ENCODE results near the gene IPCEF1.

- TF ChIP-seq, protein P1, sequence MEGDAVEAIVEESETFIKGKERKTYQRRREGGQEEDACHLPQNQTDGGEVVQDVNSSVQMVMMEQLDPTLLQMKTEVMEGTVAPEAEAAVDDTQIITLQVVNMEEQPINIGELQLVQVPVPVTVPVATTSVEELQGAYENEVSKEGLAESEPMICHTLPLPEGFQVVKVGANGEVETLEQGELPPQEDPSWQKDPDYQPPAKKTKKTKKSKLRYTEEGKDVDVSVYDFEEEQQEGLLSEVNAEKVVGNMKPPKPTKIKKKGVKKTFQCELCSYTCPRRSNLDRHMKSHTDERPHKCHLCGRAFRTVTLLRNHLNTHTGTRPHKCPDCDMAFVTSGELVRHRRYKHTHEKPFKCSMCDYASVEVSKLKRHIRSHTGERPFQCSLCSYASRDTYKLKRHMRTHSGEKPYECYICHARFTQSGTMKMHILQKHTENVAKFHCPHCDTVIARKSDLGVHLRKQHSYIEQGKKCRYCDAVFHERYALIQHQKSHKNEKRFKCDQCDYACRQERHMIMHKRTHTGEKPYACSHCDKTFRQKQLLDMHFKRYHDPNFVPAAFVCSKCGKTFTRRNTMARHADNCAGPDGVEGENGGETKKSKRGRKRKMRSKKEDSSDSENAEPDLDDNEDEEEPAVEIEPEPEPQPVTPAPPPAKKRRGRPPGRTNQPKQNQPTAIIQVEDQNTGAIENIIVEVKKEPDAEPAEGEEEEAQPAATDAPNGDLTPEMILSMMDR (IDR thresholded peaks at IDR 0.05) = no peak
- TF ChIP-seq POLR2A (IDR thresholded peaks at IDR 0.05) = no peak
Observed at GRCh38 chr6:154157706-154158105, 198.9 kb downstream of the IPCEF1 start.
